Endothelial cell of umbilical vein (primary cell): ENCODE data around the gene NCKAP5.

ENCODE experiments used
- CTCF ChIP-seq, 2 donors: IDR thresholded peaks; 1 replicate in 1 of 2; 2 replicates in 1 of 2; pipeline ENCODE4 v1.5.1; 2011; ENCODE audit warnings: low read length in 2 of 2, mild to moderate bottlenecking in 2 of 2, moderate library complexity in 2 of 2, control low read depth in 1 of 2, inconsistent platforms in 1 of 2, low read depth in 1 of 2; ENCODE audit not compliant: insufficient read depth in 1 of 2; ENCODE audit errors: extremely low read depth in 1 of 2
- EZH2 ChIP-seq: IDR thresholded peaks from 2 replicates; pipeline ENCODE4 v1.6.1; 2012; ENCODE audit warnings: borderline replicate concordance, low read depth, mild to moderate bottlenecking, moderate library complexity, low read length, inconsistent platforms; ENCODE audit not compliant: severe bottlenecking
- MAX ChIP-seq: IDR thresholded peaks from 2 replicates; pipeline ENCODE4 v1.6.1; 2011; ENCODE audit not compliant: insufficient read depth, insufficient read length
- POLR2A ChIP-seq: IDR thresholded peaks from 2 replicates; pipeline ENCODE4 v1.6.1; 2012; ENCODE audit warnings: low read depth, mild to moderate bottlenecking, control low read depth, low read length
- POLR2AphosphoS5 ChIP-seq: IDR thresholded peaks from 2 replicates; pipeline ENCODE4 v1.6.1; 2012; ENCODE audit warnings: low read depth, mild to moderate bottlenecking, control low read depth, low read length, moderate library complexity; ENCODE audit not compliant: insufficient read depth

DNA sequence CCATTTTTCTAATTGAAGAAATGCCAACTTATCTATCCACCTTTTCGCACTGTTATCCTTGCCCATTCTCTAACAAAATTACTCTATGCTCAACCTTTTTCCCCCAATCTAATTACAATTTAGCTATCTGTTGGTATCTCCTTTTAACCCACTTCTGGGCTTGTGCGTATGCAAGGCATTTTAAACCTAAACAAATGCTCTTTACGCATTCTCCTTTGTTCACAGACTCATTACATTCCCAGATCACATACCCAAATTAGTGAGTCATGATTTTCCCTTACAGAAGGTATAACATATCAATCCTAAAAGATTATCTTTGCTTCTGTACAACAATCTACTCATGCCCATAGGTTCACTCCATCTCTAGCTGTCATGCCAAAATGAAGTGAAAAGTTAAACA, 826.5 kb downstream of the NCKAP5 start:
- TF ChIP-seq POLR2AphosphoS5 (no peak), POLR2A (no peak), EZH2 (no peak), MAX (no peak), CTCF (IDR thresholded peaks at IDR 0.05; ENCODE audit: extremely low read depth in 1 of 2, insufficient read depth in 1 of 2, low read depth in 1 of 2, low read length in 2 of 2) (no peak)
